GM10248 (cell line): Measurements from ENCODE around the gene FAM3B.

ENCODE experiments used
- CTCF ChIA-PET: fragments of 300-600 bp; sonication (Branson Sonifier 250); formaldehyde crosslinking; extraction: SDS; loops from one replicate; lab custom pipeline; 2021; ENCODE audit warnings: antibody characterized with exemption; lab: Yijun Ruan, JAX
- POLR2A ChIA-PET: fragments of 350-650 bp; sonication (Branson Sonifier 250); formaldehyde crosslinking; extraction: SDS; loops from one replicate; lab custom pipeline; 2020; ENCODE audit warnings: antibody characterized with exemption; lab: Yijun Ruan, JAX
- DNase-seq: peaks from one replicate; pipeline ENCODE4 v3.0.0; 2012; ENCODE audit errors: extremely low spot score
- TF ChIP-seq, protein P1 (sequence below): IDR thresholded peaks from 2 replicates; pipeline ENCODE4 v1.5.1; 2012; ENCODE audit warnings: mild to moderate bottlenecking, low read depth; ENCODE audit errors: extremely low read depth, missing control alignments, control extremely low read depth

FAM3B gene

DNA sequence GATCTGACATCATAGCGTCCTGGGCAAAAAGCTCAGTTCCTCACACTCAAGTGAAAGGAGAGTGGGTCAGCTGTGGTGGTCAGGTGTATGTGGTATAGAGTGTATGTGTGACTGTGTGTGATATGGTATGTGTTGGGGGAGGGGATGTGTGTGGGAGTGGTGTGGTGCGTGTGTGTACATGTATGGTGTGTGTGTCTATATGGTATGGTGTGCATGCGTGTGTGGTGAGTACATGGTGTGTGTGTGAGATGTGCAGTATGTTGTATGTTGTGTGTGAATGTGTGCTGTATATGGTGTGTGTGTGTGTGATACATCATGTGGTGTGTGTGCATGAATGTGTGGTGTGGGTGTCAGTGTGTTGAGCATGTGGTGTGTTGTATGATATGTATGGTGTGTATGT lies 20.9 kb downstream of the FAM3B start:
- no peak for DNase-seq
- POLR2A ChIA-PET, result no interaction called here
- CTCF ChIA-PET, result no interaction called here
- TF ChIP-seq, protein P1, sequence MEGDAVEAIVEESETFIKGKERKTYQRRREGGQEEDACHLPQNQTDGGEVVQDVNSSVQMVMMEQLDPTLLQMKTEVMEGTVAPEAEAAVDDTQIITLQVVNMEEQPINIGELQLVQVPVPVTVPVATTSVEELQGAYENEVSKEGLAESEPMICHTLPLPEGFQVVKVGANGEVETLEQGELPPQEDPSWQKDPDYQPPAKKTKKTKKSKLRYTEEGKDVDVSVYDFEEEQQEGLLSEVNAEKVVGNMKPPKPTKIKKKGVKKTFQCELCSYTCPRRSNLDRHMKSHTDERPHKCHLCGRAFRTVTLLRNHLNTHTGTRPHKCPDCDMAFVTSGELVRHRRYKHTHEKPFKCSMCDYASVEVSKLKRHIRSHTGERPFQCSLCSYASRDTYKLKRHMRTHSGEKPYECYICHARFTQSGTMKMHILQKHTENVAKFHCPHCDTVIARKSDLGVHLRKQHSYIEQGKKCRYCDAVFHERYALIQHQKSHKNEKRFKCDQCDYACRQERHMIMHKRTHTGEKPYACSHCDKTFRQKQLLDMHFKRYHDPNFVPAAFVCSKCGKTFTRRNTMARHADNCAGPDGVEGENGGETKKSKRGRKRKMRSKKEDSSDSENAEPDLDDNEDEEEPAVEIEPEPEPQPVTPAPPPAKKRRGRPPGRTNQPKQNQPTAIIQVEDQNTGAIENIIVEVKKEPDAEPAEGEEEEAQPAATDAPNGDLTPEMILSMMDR, result no peak

DNA sequence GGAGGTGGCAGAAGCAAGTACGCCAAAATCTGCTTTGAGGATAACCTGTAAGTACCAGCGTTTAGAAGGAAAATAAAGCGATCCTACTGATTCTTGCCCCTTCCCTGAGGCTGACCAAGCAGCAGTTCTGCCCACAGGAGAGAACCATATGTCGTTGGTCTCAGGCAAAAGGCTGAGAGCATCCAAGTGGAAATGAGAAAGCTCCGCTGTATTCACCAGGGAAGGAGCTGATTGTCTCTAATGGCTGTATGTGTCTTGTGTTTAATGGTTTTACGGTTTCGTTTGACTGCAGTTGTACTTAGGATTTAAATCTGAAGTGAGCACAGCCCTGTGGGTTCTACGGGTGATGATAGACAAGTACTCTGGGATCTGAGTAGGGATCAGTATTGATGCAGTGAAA lies 21.9 kb downstream of the FAM3B start:
- TF ChIP-seq, protein P1, result no peak
- ChIA-PET POLR2A (no interaction called here), CTCF (interaction anchor here (1.4 kb wide), 1 partner anchor 25 kb away, joined by 3 read pairs; no protein-coding TSS in a partner anchor)
- DNase-seq, result no peak

DNA sequence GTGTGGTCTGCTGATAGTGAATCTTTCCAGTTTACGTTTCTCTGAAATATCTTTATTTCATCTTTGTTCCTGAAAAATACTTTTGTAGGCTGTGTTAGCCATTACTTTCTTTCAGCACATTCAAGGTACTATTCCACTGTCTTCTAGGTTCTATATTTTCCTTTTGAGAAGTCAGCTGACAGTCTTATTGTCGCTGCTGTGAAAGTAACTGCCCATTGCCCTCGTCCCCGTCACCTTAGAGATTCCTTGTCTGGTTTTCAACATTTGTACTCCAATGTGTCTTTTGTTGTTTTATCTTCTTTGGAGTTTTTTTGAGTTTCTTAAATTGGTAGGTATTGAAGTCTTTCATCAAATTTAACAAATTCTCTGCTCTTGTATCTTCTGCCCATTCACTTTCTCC lies 25.4 kb downstream of the FAM3B start:
- no peak for DNase-seq
- POLR2A ChIA-PET, result no interaction called here
- CTCF ChIA-PET, result no interaction called here
- TF ChIP-seq, protein P1, result no peak

DNA sequence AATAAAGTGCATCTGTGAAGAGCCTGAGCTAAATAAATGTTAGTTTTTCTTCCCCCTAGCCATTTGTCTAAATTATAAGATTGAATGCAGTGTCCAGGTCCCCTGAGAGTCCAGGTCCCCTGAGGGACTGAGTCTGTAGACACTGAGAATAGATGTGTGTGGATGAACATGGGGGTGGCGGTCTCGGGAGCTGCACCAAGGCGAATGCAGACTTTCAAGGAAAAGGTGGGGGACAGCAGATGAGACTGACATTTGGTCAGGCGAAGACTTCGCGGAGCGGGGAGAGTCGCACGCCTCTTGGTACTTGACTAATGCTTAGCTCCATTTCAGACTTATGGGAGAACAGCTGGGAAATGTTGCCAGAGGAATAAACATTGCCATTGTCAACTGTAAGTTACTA lies 27.5 kb downstream of the FAM3B start:
- ChIA-PET POLR2A (no interaction called here), CTCF (interaction anchor here (0.9 to 1.4 kb wide), 2 partner anchors 23 to 25 kb away, joined by 3 read pairs; no protein-coding TSS in a partner anchor)
- TF ChIP-seq, protein P1, result no peak
- DNase-seq, result no peak

DNA sequence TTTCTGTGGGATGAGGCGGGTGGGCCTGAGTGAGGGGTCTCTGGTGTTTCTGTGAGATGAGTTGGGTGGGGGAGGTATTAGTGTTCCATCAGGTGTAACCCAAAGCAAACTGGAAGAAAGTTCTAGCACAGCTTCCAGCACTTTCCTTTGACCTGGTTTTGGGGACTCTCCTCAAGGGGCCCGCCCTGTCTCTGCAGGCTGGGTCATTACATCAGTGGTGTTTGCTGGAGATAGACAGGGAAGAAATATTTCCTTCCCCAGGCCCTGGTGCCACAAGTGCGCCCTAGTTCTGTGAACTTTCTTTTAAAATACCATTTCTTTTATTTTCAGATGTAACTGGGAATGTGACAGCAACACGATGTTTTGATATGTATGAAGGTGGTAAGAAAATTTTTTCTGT lies 28.8 kb downstream of the FAM3B start:
- TF ChIP-seq, protein P1, result no peak
- DNase-seq, result no peak
- POLR2A ChIA-PET, result no interaction called here
- CTCF ChIA-PET, result no interaction called here

DNA sequence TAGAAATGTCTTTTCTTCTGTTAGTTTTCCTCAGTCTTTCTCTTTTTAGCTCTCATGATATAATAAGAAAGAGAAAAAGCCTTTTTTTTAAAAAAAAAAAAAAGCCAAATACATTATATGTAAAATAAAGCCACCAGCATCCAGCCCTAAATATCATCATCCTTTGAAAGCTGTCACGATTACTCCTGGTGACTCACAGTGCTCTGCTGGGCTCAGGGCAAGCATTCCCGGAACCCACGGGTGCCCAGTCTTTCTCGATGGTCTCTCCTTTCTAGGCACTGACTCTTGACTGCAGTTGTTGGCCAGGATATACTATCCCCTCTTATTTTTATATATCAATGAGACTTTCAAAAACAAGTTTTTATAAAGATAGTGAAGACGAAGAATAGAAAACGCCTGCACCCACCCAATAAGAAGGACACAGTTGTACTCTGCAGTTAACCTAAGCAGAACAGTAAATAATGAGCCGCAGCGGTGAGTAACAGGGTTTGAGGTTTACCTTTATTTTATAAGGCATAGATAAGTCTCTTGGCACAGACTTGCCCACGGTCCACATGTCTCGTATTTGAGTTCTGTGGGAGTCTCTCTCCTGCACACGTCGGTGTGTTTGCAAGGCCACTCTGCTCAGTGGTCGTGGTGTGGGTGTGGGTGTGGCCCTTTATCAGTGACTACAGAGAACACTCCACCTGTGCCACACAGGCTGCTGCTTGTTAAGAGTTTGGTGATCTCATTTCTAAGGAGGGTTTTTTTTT lies 29.5 kb downstream of the FAM3B start:
- DNase-seq, result no peak
- CTCF ChIA-PET, result no interaction called here
- TF ChIP-seq, protein P1, result no peak
- POLR2A ChIA-PET, result no interaction called here
